ENCODE results near the gene SCYGR7. TPM values are rescaled to one million over a fixed set of nuclear protein-coding genes. Genes with fewer than 3 reads are reported as not detected.

The SCYGR7 gene
- polyA plus RNA-seq, 3 donors, result not detected

DNA sequence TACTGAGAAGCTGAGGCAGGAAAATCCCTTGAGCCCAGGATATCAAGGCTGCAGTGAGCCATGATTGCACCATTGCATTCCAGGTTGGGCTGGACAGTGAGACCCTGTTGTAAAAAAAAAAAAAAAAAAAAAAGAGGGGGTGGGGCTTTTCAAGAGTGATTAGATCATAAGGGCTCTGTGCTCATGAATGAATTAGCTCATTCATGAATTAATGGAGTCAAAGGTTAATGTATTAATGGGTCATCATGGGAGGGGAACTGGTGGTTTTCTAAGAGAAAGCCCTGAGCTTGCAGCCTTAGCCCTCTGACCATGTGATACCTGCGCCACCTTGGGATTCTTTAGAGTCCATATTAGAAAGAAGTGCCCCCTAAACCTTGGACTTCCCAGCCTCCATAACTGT is 14.8 kb upstream of the SCYGR7 start:
- no peak overlapping the region for H3K4me3 ChIP-seq (replicated peaks in 1 of 3; ENCODE audit: low read depth in 2 of 3, low read length in 3 of 3)
- no peak overlapping the region for H2AFZ ChIP-seq (ENCODE audit: insufficient read depth, low read depth, low read length, poor library complexity, severe bottlenecking)
- TF ChIP-seq, protein P1, sequence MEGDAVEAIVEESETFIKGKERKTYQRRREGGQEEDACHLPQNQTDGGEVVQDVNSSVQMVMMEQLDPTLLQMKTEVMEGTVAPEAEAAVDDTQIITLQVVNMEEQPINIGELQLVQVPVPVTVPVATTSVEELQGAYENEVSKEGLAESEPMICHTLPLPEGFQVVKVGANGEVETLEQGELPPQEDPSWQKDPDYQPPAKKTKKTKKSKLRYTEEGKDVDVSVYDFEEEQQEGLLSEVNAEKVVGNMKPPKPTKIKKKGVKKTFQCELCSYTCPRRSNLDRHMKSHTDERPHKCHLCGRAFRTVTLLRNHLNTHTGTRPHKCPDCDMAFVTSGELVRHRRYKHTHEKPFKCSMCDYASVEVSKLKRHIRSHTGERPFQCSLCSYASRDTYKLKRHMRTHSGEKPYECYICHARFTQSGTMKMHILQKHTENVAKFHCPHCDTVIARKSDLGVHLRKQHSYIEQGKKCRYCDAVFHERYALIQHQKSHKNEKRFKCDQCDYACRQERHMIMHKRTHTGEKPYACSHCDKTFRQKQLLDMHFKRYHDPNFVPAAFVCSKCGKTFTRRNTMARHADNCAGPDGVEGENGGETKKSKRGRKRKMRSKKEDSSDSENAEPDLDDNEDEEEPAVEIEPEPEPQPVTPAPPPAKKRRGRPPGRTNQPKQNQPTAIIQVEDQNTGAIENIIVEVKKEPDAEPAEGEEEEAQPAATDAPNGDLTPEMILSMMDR (IDR thresholded peaks at IDR 0.05), result no peak
- WGBS (ENCODE audit: insufficient coverage), result no CpG with 5 or more reads among the region's 1 CpG
- H3K4me2 ChIP-seq (replicated peaks; ENCODE audit: extremely low read depth, low read length, poor library complexity, severe bottlenecking), result no peak overlapping the region
- Mint-ChIP-seq H3K36me3 (no peaks in the 10 kb centered on the region), H3K27me3 (ENCODE audit: low read depth in 3 of 3) (peaks cover 17 to 28% (median 25%) of the 10 kb centered on the region in 3 donors), H3K4me3 (no peak overlapping the region), H3K27ac (no peak overlapping the region), H3K9me3 (peaks cover 0 to 2% (median 0%) of the 10 kb centered on the region in 7 donors), H3K4me1 (peaks cover 7% of the 10 kb centered on the region)
- H4K20me1 ChIP-seq (ENCODE audit: insufficient read depth, low read length), result no peaks in the 10 kb centered on the region
- H3K9me3 ChIP-seq (replicated peaks in 1 of 2; ENCODE audit: control insufficient read depth in 1 of 2, insufficient read depth in 1 of 2, low read length in 2 of 2), result no peaks in the 10 kb centered on the region
- intact Hi-C loops (cut with micrococcal nuclease), result no loop called here
- no peaks in the 10 kb centered on the region for H3K79me2 ChIP-seq (ENCODE audit: insufficient read depth, low read length)
- peaks cover 6% of the 10 kb centered on the region in 2 donors for H3K4me1 ChIP-seq (ENCODE audit: control insufficient read depth in 1 of 2, insufficient read depth in 2 of 2, low read length in 2 of 2)
- H3K27ac ChIP-seq (ENCODE audit: low read depth in 1 of 2, low read length in 2 of 2), result no peak overlapping the region
- no peaks in the 10 kb centered on the region for H3K36me3 ChIP-seq (replicated peaks in 1 of 2; ENCODE audit: control insufficient read depth in 1 of 2, insufficient read depth in 2 of 2, low read length in 2 of 2)
- H3K27me3 ChIP-seq (ENCODE audit: control insufficient read depth in 2 of 2, insufficient read depth in 2 of 2, low read length in 2 of 2), result peaks cover 0 to 16% of the 10 kb centered on the region in 2 donors
- no peak for DNase-seq
- no peak overlapping the region for H3K9ac ChIP-seq (ENCODE audit: insufficient read depth, low read length, poor library complexity, severe bottlenecking)

DNA sequence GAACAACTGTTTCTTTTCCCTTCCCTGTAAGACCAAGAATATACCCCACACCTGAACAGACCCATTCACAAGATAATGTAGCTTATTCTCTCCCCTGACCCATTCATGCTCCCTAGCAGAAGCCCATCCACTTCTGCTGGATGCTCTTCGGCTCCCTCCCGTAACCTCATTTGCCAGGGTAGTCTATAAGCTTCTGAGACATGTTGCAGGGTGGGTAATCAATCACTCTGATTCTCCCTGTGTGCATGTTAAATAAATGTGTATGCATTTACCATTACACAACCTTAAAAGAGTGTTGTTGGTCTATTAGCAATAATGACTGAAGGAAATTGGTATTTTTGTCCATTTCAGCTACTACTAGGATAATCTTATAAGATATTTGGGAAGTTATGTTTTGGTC is 11.6 kb upstream of the SCYGR7 start:
- no peaks in the 10 kb centered on the region for H3K36me3 ChIP-seq (replicated peaks in 1 of 2; ENCODE audit: control insufficient read depth in 1 of 2, insufficient read depth in 2 of 2, low read length in 2 of 2)
- Mint-ChIP-seq H3K27me3 (ENCODE audit: low read depth in 3 of 3) (peaks cover 17 to 39% (median 27%) of the 10 kb centered on the region in 3 donors), H3K36me3 (no peaks in the 10 kb centered on the region), H3K9me3 (peaks cover 0 to 3% (median 0%) of the 10 kb centered on the region in 7 donors), H3K27ac (no peak overlapping the region), H3K4me3 (peak overlapping the region in 1 of 2 donors; percentile 32), H3K4me1 (peaks cover 9% of the 10 kb centered on the region)
- H3K9ac ChIP-seq (ENCODE audit: insufficient read depth, low read length, poor library complexity, severe bottlenecking), result no peak overlapping the region
- H3K27ac ChIP-seq (ENCODE audit: low read depth in 1 of 2, low read length in 2 of 2), result no peak overlapping the region
- intact Hi-C loops (cut with micrococcal nuclease), result no loop called here
- WGBS (ENCODE audit: insufficient coverage), result no CpG with 5 or more reads among the region's 2 CpGs
- TF ChIP-seq, protein P1 (IDR thresholded peaks at IDR 0.05), result no peak
- no peak overlapping the region for H3K4me3 ChIP-seq (replicated peaks in 1 of 3; ENCODE audit: low read depth in 2 of 3, low read length in 3 of 3)
- no peaks in the 10 kb centered on the region for H3K79me2 ChIP-seq (ENCODE audit: insufficient read depth, low read length)
- peaks cover 6% of the 10 kb centered on the region in 2 donors for H3K4me1 ChIP-seq (ENCODE audit: control insufficient read depth in 1 of 2, insufficient read depth in 2 of 2, low read length in 2 of 2)
- H3K27me3 ChIP-seq (ENCODE audit: control insufficient read depth in 2 of 2, insufficient read depth in 2 of 2, low read length in 2 of 2), result peaks cover 0 to 16% of the 10 kb centered on the region in 2 donors
- H3K4me2 ChIP-seq (replicated peaks; ENCODE audit: extremely low read depth, low read length, poor library complexity, severe bottlenecking), result no peak overlapping the region
- H3K9me3 ChIP-seq (replicated peaks in 1 of 2; ENCODE audit: control insufficient read depth in 1 of 2, insufficient read depth in 1 of 2, low read length in 2 of 2), result no peaks in the 10 kb centered on the region
- DNase-seq, result no peak
- H2AFZ ChIP-seq (ENCODE audit: insufficient read depth, low read depth, low read length, poor library complexity, severe bottlenecking), result no peak overlapping the region
- H4K20me1 ChIP-seq (ENCODE audit: insufficient read depth, low read length), result no peaks in the 10 kb centered on the region
